Psoas muscle (tissue), 8 donors: ENCODE measurements around the gene RTKN. TPM values are rescaled to one million over a fixed set of nuclear protein-coding genes. Genes with fewer than 3 reads are reported as not detected.

Experiments
- ATAC-seq, 4 donors: fragments of 200-7000 bp; cut with Tn5 transposase; one replicate each; pipeline ENCODE4 v1.9.1; 2020; ENCODE audit warnings: moderate library complexity in 3 of 4, mild to moderate bottlenecking in 2 of 4
- DNase-seq, 2 donors: peaks; one replicate each; pipeline ENCODE4 v3.0.0-alpha.2; 2020
- H3K27ac ChIP-seq: fragments of 200-600 bp; one replicate; pipeline ENCODE4 v1.8.0; 2022
- H3K27me3 ChIP-seq, 3 donors: fragments of 200-600 bp in 1 of 3; one replicate each; pipeline versions ENCODE4 v1.6.1 to v1.8.0; 2013 to 2022; ENCODE audit warnings: low read length in 2 of 3, mild to moderate bottlenecking in 2 of 3, moderate library complexity in 1 of 3; ENCODE audit not compliant: insufficient read depth in 3 of 3
- H3K36me3 ChIP-seq, 2 donors: fragments of 200-600 bp in 1 of 2; one replicate each; pipeline versions ENCODE4 v1.6.1 to v1.8.0; 2013 to 2022; ENCODE audit warnings: low read depth in 1 of 2, mild to moderate bottlenecking in 1 of 2, moderate library complexity in 1 of 2; ENCODE audit not compliant: insufficient read depth in 1 of 2
- H3K4me1 ChIP-seq: fragments of 200-600 bp; one replicate; pipeline ENCODE4 v1.8.0; 2022
- H3K4me3 ChIP-seq: fragments of 200-600 bp; one replicate; pipeline ENCODE4 v1.8.0; 2022; ENCODE audit warnings: mild to moderate bottlenecking
- H3K9me3 ChIP-seq: fragments of 200-600 bp; one replicate; pipeline ENCODE4 v1.8.0; 2022
- CTCF ChIP-seq: fragments of 200-600 bp; IDR thresholded peaks from one replicate; pipeline ENCODE4 v1.8.0; 2022; ENCODE audit warnings: antibody characterized with exemption
- WGBS, 3 donors: extraction: QIAGEN DNeasy Blood & Tissue Kit; methylation state at CpG; one replicate each; pipeline versions ENCODE4 v1.1.6 to v1.1.7; 2013; 5-methylcytosine and 5-hydroxymethylcytosine counted together
- intact Hi-C, 2 donors: fragments of 100-400 bp; cut with DNase I; formaldehyde crosslinking; loops; one replicate each; pipeline versions ENCODE4 v1.11.0 to v1.14.2; 2022
- polyA plus RNA-seq, 3 donors: library from polyadenylated mRNA; stranded (reverse); fragments of 200-250 nt; gene quantifications; one replicate each; pipeline ENCODE4 v1.2.3, GENCODE V29; 2013
- total RNA-seq, 4 donors: library from RNA; stranded (reverse); fragmentation: NEBNext Ultra II Directional in 2 of 4; extraction: Animal tissue kit (Norgen Biotek cat#: 25700) in 2 of 4; gene quantifications; one replicate each; pipeline versions ENCODE4 v1.2.1 to v1.2.4, GENCODE V29; 2021 to 2023
- donor health status: healthy with polysubstance abuse.
- donor health status: DM: no; HTN: no; CAD: no; lungs with moderate emphysema.
- donor health status: Bipolar disorder and iron deficiency.
- donor health status: healthy.
- donor health status: DM: yes; HTN: yes; CAD: no.
- donor health status: DM: no; HTN: no; CAD: no.
- donor health status: DM: no; HTN: no; CAD: no.
- donor health status: DM: yes; HTN: yes; CAD: no.

The RTKN gene
- total and polyA plus RNA-seq, 7 donors, result 3.1 to 18.8 (median 7.8) TPM

DNA sequence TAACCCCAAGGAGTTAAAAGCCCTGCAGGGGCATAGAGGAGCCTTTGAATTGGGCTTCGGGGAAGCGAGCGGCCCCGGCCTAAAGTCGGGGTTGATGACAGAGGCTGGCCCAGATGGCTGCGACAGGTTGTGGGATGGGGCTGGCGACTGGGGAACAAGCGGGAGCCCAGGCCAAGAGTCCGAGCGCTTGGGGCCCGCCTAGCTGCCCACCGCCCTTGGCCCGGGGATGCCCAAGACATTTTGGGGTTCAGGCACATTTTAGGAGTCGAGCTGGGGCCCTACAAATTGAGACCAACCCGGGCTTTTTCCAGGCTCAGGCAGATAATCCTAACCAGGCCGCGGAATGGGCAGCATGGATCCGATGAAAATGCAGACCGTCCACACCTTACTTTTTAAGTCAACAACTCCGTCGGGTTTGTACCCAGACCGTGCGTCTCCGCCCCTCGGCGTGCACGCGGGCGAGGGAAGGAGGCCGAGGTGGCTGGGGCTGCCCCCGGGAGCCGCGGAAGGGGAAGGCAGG, 507 bp downstream of the RTKN start:
- H3K4me1 ChIP-seq, result no peaks in the 10 kb centered on the region
- no peaks in the 10 kb centered on the region for H3K36me3 ChIP-seq
- TF ChIP-seq CTCF, result no peak
- peak overlapping the region; percentile 64 for H3K4me3 ChIP-seq
- 15 to 31% (median 21%) methylated on average over 30 to 33 of the region's 33 CpGs for WGBS, 3 donors
- H3K27me3 ChIP-seq, result peaks cover 0 to 29% (median 15%) of the 10 kb centered on the region in 3 donors
- DNase-seq (no peak), ATAC-seq (peak in 3 of 4 donors; percentile 3 to 11 (median 11))
- H3K9me3 ChIP-seq, result no peaks in the 10 kb centered on the region
- peak overlapping the region; percentile 70 for H3K27ac ChIP-seq
- intact Hi-C loops, result no loop called here

GRCh38 chr2:74440378-74441169, 1.2 kb downstream of the RTKN start:
- peaks cover 0 to 30% (median 19%) of the 10 kb centered on the region in 3 donors for H3K27me3 ChIP-seq
- no peaks in the 10 kb centered on the region for H3K36me3 ChIP-seq
- peak overlapping the region; percentile 64 for H3K4me3 ChIP-seq
- peak; percentile 89 to 92 for DNase-seq
- peak; percentile 17 for TF ChIP-seq CTCF
- H3K27ac ChIP-seq, result peak overlapping the region; percentile 70
- peak; percentile 91 to 94 (median 94) for ATAC-seq
- no peaks in the 10 kb centered on the region for H3K4me1 ChIP-seq
- intact Hi-C loops, result no loop called here
- WGBS, 3 donors, result 9 to 14% (median 9%) methylated on average over 35 to 45 of the region's 45 CpGs
- no peaks in the 10 kb centered on the region for H3K9me3 ChIP-seq

DNA sequence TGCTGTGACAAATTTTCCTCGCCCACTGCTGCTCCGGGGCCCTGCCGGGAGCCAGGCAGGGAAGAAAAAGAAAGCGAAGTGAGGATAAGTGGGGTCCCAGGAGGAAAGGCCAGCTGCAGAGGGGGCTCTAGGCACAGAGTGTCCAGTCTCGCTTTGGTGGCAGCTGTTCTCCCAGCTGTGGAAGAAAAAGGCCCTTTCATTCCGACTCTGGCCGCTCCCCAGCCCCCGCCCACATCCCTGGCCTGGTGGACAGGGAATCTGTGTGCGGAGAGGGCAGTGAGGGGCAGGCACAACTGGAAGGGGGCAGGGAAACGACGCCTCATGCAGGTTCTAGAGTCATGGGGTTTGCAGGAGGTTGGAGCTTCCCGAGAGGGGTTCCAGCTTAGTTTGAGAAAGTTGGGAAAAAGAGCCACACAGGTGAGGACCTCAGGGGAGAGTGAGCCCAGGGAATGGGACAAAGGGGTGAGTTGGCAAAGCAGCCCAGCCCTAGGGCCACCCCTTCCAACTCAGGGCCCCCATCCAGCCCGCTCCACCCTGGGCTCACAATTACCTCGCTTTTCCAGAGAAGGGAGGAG, 1.8 kb downstream of the RTKN start:
- H3K4me1 ChIP-seq, result no peaks in the 10 kb centered on the region
- H3K27ac ChIP-seq, result peak overlapping the region; percentile 70
- ATAC-seq, result peak; percentile 66 to 72 (median 69)
- H3K4me3 ChIP-seq, result peak overlapping the region; percentile 64
- WGBS, 3 donors, result 6 to 11% (median 11%) methylated on average over 9 to 14 of the region's 14 CpGs
- peak; percentile 80 to 83 for DNase-seq
- peaks cover 0 to 30% (median 19%) of the 10 kb centered on the region in 3 donors for H3K27me3 ChIP-seq
- H3K9me3 ChIP-seq, result no peaks in the 10 kb centered on the region
- no peak for TF ChIP-seq CTCF
- intact Hi-C loops, result no loop called here
- no peaks in the 10 kb centered on the region for H3K36me3 ChIP-seq

DNA sequence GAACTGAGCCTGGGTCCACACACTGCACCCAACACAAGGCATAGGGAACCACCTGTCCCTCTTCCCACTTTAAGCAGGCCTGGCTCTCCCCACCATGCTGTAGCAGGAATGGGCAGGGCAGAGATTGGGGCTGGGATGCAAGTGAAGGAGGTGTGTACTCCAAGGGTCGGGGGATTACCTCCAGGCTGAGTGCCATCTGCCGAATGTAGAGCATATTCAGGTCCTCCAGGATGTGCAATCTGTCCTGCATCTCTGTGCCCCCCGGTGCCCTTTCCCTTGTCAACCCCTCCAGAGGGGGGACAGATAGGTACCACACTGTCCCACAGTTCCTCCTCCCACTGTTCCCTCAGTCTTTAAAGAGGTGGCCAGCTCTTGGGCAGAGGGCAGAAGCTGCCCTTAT, 2.4 kb downstream of the RTKN start:
- H3K36me3 ChIP-seq, result no peaks in the 10 kb centered on the region
- no peak for TF ChIP-seq CTCF
- DNase-seq (no peak), ATAC-seq (peak in 1 of 4 donors; percentile 1)
- WGBS, 3 donors, result 14 to 22% (median 21%) methylated on average over 3 of the region's 3 CpGs
- no peak overlapping the region for H3K27ac ChIP-seq
- peaks cover 0 to 30% (median 19%) of the 10 kb centered on the region in 3 donors for H3K27me3 ChIP-seq
- H3K9me3 ChIP-seq, result no peaks in the 10 kb centered on the region
- intact Hi-C loops, result no loop called here
- peak overlapping the region; percentile 64 for H3K4me3 ChIP-seq
- H3K4me1 ChIP-seq, result no peaks in the 10 kb centered on the region
